ENCODE results near the gene REEP3. TPM values are rescaled to one million over a fixed set of nuclear protein-coding genes. Genes with fewer than 3 reads are reported as not detected.

Gene REEP3
- total RNA-seq, 2 experiments from 2014 or later, result 23.4 to 27.2 TPM

DNA sequence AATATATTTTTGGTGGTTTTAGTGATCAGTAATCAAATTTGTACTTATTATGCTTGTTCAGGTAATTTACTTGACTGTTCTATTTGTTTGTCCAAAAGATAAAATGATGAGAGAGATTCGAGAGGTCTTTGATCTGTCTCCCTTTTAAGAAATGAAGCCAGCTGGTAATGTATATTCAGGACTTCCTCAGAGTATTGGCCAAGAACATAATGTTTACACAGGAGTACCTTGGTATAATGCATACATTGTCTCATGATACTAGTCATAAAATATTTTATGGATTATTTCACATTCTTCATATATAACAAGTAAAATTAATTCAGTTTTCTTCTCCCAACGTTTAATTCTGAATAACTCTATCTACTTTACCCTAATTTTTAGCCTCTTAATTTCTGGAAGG is 100.9 kb downstream of the REEP3 start:
- Mint-ChIP-seq H3K27ac (no peak overlapping the region), H3K4me3 (no peak overlapping the region), H3K4me1 (peaks cover 1% of the 10 kb centered on the region), H3K9me3 (ENCODE audit: low read depth) (no peaks in the 10 kb centered on the region), H3K27me3 (no peaks in the 10 kb centered on the region), H3K36me3 (peaks cover 5% of the 10 kb centered on the region)
- no peak for DNase-seq
- no peak for ATAC-seq
- CTCF ChIA-PET, result interaction anchor here (0.6 to 1.0 kb wide), 2 partner anchors 8 to 411 kb away, joined by 3 read pairs; no protein-coding TSS in a partner anchor

DNA sequence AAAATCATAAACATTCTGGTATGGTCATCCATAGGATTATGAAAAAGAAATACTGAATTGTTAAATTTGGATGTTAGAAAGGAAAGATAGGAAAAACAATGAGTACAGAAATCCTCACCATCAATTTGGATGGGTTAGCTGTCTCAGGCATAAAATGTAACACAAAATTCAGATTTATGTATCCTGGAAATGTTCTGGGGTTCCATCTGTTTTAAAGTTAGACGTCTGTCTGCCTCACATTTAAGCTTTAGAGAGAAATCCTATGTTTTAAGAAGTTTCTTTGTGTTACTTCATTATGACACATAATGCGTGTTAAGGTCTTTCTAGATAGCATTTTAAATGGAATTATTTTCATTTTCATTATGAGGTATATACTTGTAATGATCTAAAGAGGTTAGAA is 103.5 kb downstream of the REEP3 start:
- H3K9me3 Mint-ChIP-seq (ENCODE audit: low read depth), result no peaks in the 10 kb centered on the region
- no peak overlapping the region for H3K27ac Mint-ChIP-seq
- H3K27me3 Mint-ChIP-seq, result no peaks in the 10 kb centered on the region
- H3K4me1 Mint-ChIP-seq, result peaks cover 19% of the 10 kb centered on the region
- H3K36me3 Mint-ChIP-seq, result peaks cover 1% of the 10 kb centered on the region
- DNase-seq (no peak), ATAC-seq (no peak)
- CTCF ChIA-PET, result no interaction called here
- no peak overlapping the region for H3K4me3 Mint-ChIP-seq

DNA sequence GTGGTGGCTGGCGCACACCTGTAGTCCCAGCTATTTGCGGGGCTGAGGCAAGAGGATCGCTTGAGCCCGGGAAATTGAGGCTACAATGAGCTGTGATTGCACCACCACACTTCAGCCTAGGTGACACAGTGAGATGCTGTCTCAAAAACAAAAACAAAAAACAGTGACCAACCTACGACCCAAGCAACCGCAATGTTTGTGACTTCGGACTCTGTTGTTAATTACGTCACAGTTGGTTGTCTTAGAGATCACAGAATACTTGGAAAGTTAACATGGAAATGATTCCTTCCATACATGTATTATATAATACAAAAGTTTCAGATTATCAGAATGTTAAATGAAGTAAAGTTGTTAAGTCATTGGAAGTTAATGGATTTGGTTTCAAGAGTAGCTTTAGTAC is 106.2 kb downstream of the REEP3 start:
- H3K36me3 Mint-ChIP-seq, result no peaks in the 10 kb centered on the region

DNA sequence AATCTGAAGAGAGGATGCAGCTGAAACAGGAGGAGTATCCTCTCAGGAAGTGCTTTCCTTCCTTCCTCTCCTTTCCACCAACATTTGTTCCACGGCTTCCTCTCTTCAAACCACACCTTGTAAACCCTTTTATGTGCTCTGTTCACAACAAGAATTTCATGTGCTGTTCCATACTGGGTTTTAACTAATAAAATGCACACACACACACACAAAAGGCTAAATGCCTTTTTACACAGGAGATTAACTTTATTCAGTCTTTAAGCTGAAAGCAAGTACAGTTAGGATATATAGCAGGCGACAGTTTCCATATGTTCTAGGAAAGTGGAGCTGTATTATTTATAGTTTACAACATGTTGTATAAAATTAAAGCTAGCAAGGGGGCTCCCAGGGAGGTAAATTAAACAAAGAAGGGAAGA is 106.7 kb downstream of the REEP3 start:
- DNase-seq (no peak), ATAC-seq (no peak)
- H3K27me3 Mint-ChIP-seq, result peaks cover 8% of the 10 kb centered on the region
- H3K36me3 Mint-ChIP-seq, result no peaks in the 10 kb centered on the region
- no peak overlapping the region for H3K27ac Mint-ChIP-seq
- no peaks in the 10 kb centered on the region for H3K9me3 Mint-ChIP-seq (ENCODE audit: low read depth)
- H3K4me1 Mint-ChIP-seq, result peaks cover 31% of the 10 kb centered on the region
- no peak overlapping the region for H3K4me3 Mint-ChIP-seq
- CTCF ChIA-PET, result interaction anchor here (0.6 to 5.8 kb wide), 12 partner anchors 9 to 470 kb away, joined by 3 to 77 read pairs (median 15); partner anchors contain the start of gene REEP3

More for the DNA sequence above, 106.2 kb downstream of the REEP3 start:
- ATAC-seq (no peak), DNase-seq (no peak)
- peaks cover 5% of the 10 kb centered on the region for H3K27me3 Mint-ChIP-seq
- peaks cover 31% of the 10 kb centered on the region for H3K4me1 Mint-ChIP-seq
- H3K4me3 Mint-ChIP-seq, result no peak overlapping the region
- CTCF ChIA-PET, result interaction anchor here (2.6 to 5.8 kb wide), 5 partner anchors 8 to 470 kb away, joined by 10 to 77 read pairs (median 18); no protein-coding TSS in a partner anchor
- no peaks in the 10 kb centered on the region for H3K9me3 Mint-ChIP-seq (ENCODE audit: low read depth)
- no peak overlapping the region for H3K27ac Mint-ChIP-seq

DNA sequence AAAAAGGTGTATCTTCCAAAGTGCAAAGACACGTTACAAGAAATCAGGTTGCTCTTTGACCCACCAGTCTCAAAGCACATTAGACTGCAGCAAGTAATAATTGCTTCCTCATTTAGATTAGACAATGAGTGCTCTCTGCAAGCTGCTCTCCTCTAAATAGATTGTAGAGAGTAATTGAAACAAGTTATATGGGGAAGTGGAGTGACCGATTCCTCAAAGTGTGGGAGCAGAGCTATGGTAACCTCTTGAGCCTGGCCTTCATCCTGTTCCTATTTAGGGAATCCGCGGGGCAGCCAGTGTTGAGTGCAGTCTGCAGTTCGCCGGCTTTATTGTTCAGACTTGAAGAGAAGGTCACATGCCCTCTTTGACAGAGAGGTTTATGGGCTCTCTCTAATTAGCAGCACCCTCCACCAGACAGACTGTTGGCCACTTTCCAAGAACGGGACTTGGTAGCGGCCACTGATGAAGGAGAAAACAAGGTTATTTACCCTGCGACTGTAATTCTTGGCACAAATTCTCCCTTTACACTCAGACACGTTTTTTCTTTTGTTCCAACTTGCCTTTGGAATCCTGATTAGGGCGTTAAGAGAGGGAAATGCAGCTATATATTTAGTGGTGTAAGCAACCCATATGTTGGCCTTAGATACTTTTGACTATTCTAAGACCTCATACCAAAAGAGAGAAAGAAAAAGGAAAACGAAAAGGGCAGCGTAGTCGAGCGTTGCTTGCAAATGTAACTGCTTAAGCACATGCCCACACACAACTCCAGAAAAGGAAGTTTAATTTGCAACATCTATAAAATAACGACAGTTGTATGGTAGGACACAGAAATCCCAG is 107.5 kb downstream of the REEP3 start:
- ATAC-seq (no peak), DNase-seq (no peak)
- no peaks in the 10 kb centered on the region for H3K36me3 Mint-ChIP-seq
- H3K9me3 Mint-ChIP-seq (ENCODE audit: low read depth), result no peaks in the 10 kb centered on the region
- CTCF ChIA-PET, result interaction anchor here (0.6 to 5.8 kb wide), 47 partner anchors 10 to 811 kb away, joined by 3 to 77 read pairs (median 4); partner anchors contain the start of genes NRBF2 and REEP3
- peak overlapping the region; percentile 90 for H3K27ac Mint-ChIP-seq
- H3K4me1 Mint-ChIP-seq, result peaks cover 33% of the 10 kb centered on the region
- H3K27me3 Mint-ChIP-seq, result peaks cover 8% of the 10 kb centered on the region
- peak overlapping the region; percentile 89 for H3K4me3 Mint-ChIP-seq

DNA sequence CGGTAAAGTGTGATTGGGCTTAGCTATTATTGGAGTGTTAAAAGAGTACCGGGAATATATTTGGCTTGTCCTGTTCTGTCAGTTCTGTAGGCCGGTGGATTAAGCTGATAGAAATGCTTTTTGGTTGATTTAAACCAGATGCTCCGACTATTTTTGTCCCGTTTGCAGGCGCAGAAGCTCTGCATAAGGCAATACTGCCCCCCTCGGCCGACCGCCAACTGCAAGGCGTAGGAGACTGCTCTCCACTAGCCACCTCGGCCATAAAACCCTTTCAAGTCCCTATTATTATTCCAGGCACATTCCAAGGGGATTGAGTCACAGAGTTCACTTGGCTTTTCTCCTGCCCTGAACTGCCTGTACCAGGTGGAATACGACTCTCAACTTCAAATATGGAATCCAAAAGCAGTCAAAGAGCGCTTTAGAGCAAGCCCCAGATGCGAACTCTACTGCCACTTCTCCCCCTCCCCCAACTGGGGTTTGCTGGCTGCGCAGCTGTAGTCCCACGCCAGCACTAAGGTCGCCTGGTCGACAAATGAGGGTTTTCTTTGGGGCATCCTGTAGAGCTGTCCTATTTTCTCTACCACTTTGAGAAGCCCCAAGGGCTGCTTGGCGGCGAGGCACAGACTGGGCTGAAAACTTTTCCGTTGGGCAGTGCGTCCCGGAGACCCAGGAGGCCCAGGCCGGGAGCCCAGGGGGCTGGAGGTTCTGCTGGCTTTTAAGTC is 108.3 kb downstream of the REEP3 start:
- Mint-ChIP-seq H3K36me3 (no peaks in the 10 kb centered on the region), H3K27me3 (peaks cover 8% of the 10 kb centered on the region), H3K9me3 (ENCODE audit: low read depth) (no peaks in the 10 kb centered on the region), H3K4me3 (peak overlapping the region; percentile 89), H3K27ac (peak overlapping the region; percentile 90), H3K4me1 (peaks cover 36% of the 10 kb centered on the region)
- CTCF ChIA-PET, result interaction anchor here (0.6 to 5.8 kb wide), 50 partner anchors 8 to 812 kb away, joined by 3 to 77 read pairs (median 4); partner anchors contain the start of genes NRBF2 and REEP3
- ATAC-seq (peak; percentile 66), DNase-seq (peak; percentile 91)

- H3K4me1 Mint-ChIP-seq, result peaks cover 43% of the 10 kb centered on the region
- CTCF ChIA-PET, result interaction anchor here (0.6 to 5.8 kb wide), 30 partner anchors 9 to 497 kb away, joined by 3 to 77 read pairs (median 6); partner anchors contain the start of genes NRBF2 and REEP3
- no peaks in the 10 kb centered on the region for H3K36me3 Mint-ChIP-seq
- DNase-seq (peak; percentile 86), ATAC-seq (peak; percentile 77)
- H3K9me3 Mint-ChIP-seq (ENCODE audit: low read depth), result no peaks in the 10 kb centered on the region
- H3K27ac Mint-ChIP-seq, result peak overlapping the region; percentile 90
- H3K27me3 Mint-ChIP-seq, result peaks cover 12% of the 10 kb centered on the region
- peak overlapping the region; percentile 89 for H3K4me3 Mint-ChIP-seq
Measured at GRCh38 chr10:63630085-63630930, 109.1 kb downstream of the REEP3 start.

DNA sequence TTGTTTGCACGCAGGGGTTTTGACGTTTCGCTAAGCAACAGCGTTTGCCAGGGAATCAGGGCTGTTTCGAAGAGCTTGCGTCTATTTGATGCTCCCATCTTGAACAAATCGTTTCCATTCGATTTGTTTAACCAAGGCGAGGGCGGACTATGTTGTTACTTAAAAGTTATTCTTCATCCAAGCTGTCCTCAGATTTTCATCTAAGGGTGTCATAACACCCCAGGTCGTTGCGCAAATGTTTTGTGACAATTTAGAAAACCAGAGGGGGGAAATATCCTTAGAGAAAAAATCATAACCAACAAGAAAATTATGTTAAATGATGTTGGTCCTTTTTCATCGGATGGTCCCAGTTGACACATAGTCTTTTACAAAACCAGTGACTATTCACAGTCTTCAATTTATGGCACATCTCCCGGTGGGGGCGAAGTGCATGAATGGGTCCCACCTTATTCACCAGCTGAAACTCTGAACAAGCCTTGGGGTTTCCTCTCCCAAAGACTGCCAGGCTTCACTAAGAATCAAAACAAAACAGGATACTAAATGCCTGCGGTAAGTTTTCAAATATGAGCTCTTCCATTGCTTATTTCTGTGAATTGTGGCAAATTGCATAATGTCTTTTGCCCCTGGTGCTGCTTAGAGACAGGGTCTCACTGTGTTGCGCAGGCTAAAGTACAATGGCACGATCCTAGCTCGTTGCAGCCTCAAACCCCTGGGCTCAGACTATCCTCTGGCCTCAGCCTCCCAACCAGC is 109.9 kb downstream of the REEP3 start:
- no peak for ATAC-seq
- no peak for DNase-seq
- Mint-ChIP-seq H3K9me3 (ENCODE audit: low read depth) (no peaks in the 10 kb centered on the region), H3K27me3 (peaks cover 12% of the 10 kb centered on the region), H3K27ac (peak overlapping the region; percentile 88), H3K4me1 (peaks cover 42% of the 10 kb centered on the region), H3K4me3 (peak overlapping the region; percentile 89), H3K36me3 (no peaks in the 10 kb centered on the region)
- CTCF ChIA-PET, result interaction anchor here (0.6 to 5.8 kb wide), 14 partner anchors 23 to 498 kb away, joined by 3 to 77 read pairs (median 8); partner anchors contain the start of genes NRBF2 and REEP3

DNA sequence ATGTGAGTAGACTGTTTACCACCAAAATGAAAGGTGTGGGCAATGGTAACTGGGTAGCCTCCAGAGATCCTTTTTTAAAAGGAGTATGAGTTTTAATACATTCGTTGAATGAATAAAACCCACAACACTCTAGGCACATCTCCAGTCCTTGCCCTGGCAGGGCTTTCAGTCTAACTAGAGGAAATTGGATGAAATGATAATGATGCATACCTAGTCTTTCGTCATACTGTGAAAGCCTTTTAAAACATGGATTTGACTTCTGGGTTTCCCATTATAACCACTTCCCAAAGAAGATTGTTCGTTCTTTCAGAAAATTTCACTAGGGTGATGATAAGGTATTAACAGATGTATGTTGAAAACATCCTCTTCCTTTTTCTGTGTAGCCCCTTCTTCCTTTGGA is 110.8 kb downstream of the REEP3 start:
- peaks cover 41% of the 10 kb centered on the region for H3K4me1 Mint-ChIP-seq

DNA sequence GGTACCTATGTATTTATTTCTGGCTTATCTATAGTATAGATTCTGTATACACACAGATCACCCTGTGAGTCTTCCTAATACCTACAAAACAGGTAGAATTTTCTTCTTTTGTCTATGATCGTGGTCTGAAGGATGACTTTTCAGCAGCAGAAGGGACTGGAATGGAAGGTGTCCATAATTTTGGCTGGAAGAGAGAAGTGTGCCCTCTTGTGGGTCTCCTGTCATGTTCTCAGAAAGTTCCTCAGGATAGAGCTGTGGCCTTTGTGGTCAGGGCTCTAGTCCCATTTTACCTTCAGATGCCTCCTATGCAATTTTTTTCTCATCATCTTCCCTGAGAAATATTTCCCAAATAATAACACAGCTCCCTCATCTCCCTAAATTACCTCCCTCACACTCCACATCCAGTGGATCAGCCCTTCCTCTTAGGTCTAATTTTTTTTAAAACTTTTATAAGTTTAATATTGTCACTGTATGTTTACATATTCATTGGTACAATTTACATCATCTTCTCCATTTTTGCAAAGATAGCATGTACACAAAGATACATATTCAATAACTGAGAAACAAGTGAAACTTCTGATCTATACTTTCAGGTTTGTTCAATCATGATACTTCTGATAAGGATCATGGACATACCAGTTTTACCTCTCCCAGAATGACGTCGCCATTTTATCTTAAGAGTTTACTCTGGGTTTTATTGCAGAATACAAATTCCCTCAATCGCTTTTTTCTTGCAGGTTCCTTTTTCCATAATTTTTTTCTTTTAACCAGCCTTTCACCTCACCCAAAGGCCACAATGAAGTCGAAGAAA is 112.7 kb downstream of the REEP3 start:
- H3K4me1 Mint-ChIP-seq, result peaks cover 30% of the 10 kb centered on the region
- CTCF ChIA-PET, result interaction anchor here (0.7 to 1.5 kb wide), 5 partner anchors 11 to 467 kb away, joined by 3 to 4 read pairs (median 3); no protein-coding TSS in a partner anchor
- ATAC-seq (no peak), DNase-seq (no peak)
- H3K9me3 Mint-ChIP-seq (ENCODE audit: low read depth), result no peaks in the 10 kb centered on the region
- peaks cover 12% of the 10 kb centered on the region for H3K27me3 Mint-ChIP-seq
- no peak overlapping the region for H3K4me3 Mint-ChIP-seq
- no peak overlapping the region for H3K27ac Mint-ChIP-seq
- no peaks in the 10 kb centered on the region for H3K36me3 Mint-ChIP-seq

More for the DNA sequence above, 110.8 kb downstream of the REEP3 start:
- Mint-ChIP-seq H3K27ac (no peak overlapping the region), H3K9me3 (ENCODE audit: low read depth) (no peaks in the 10 kb centered on the region), H3K4me3 (no peak overlapping the region), H3K36me3 (no peaks in the 10 kb centered on the region), H3K27me3 (peaks cover 12% of the 10 kb centered on the region)
- DNase-seq, result no peak
- ATAC-seq, result no peak
- CTCF ChIA-PET, result interaction anchor here (0.6 to 5.8 kb wide), 4 partner anchors 88 to 469 kb away, joined by 3 to 77 read pairs (median 32); no protein-coding TSS in a partner anchor

GRCh38 chr10:63634488-63635065 is 113.4 kb downstream of the REEP3 start:
- Mint-ChIP-seq H3K4me3 (no peak overlapping the region), H3K9me3 (ENCODE audit: low read depth) (no peaks in the 10 kb centered on the region), H3K4me1 (peaks cover 24% of the 10 kb centered on the region), H3K36me3 (no peaks in the 10 kb centered on the region), H3K27me3 (peaks cover 12% of the 10 kb centered on the region), H3K27ac (no peak overlapping the region)
- CTCF ChIA-PET, result interaction anchor here (1.2 to 1.5 kb wide), 2 partner anchors 10 to 468 kb away, joined by 3 to 4 read pairs; no protein-coding TSS in a partner anchor
- ATAC-seq (no peak), DNase-seq (no peak)
